ENCODE data around the gene CHST1. TPM values are rescaled to one million over a fixed set of nuclear protein-coding genes. Genes with fewer than 3 reads are reported as not detected.

The CHST1 gene
- total RNA-seq, 5 donors from 2014 or later (not counting 1 experiment from before 2014, with no cell fraction given): 0.26 TPM; not detected in 4

DNA sequence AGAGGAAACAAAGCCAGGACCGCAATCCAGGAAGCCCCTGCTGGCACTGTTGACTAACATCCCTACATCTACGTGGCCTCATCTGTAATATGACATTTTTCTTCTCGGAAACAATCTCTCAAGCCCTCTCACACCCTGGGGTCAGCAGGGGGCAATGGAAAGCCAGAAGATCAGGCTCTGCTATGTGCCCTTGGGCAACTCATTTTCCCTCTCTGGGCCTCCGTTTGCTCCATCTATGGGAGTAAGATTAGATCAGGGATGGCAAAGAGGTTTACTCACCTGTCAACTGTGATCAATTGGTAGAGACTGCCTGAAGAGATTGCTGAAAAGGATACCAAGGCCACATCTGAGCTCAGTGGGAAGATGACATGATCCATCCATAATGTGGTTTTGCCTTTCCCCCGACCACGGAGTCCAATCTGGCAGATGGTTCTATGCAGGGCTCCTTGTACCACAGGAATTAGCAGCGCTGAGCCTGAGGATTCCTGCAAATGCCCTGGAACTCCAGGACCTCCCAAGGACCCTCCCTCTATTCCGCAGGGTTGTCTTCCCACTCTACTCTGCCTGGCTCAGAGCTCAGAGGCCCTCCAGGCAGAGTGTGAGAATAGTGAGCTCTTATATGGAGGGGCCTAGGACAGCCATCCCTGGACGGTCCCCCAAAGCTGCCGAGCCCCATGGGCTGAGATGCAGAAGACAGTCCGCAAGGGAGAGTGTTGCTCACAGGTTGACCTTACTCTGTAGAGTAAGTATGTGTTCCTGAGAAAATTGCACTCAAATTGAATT, 66.1 kb downstream of the CHST1 start:
- Histone ChIP-seq H3K27me3 (replicated peaks in 1 of 2; ENCODE audit: control insufficient read depth in 2 of 2, extremely low read depth in 1 of 2, insufficient read depth in 2 of 2, low read length in 1 of 2) (peaks cover 0 to 16% of the 10 kb centered on the region in 2 experiments), H3K27ac (ENCODE audit: low read length) (no peak overlapping the region), H3K4me1 (ENCODE audit: control insufficient read depth in 1 of 2, extremely low read depth in 1 of 2, insufficient read depth in 2 of 2, low read length in 2 of 2) (no peaks in the 10 kb centered on the region), H3K9me3 (no peaks in the 10 kb centered on the region), H3K4me3 (ENCODE audit: control insufficient read depth in 1 of 2, extremely low read depth in 1 of 2, low read length in 1 of 2) (no peak overlapping the region), H3K36me3 (ENCODE audit: control insufficient read depth in 2 of 2, extremely low read depth in 1 of 2, insufficient read depth in 1 of 2, low read length in 1 of 2) (no peaks in the 10 kb centered on the region)
- Mint-ChIP-seq H3K27ac (no peak overlapping the region), H3K4me1 (no peaks in the 10 kb centered on the region), H3K27me3 (peaks cover 25 to 35% of the 10 kb centered on the region in 2 donors), H3K4me3 (no peak overlapping the region), H3K9me3 (peaks cover 0 to 4% (median 0%) of the 10 kb centered on the region in 3 donors), H3K36me3 (no peaks in the 10 kb centered on the region)
- ATAC-seq (replicated peaks in 1 of 4) (no peak), DNase-seq (no peak)
- CTCF ChIA-PET: no interaction called here
- 71% methylated on average over 7 of the region's 11 CpGs for WGBS (ENCODE audit: insufficient coverage)
- POLR2A ChIA-PET: no interaction called here

Other genes starting within 250 kb of the CHST1 start
- gene SLC35C1, start 139.5 kb upstream of the CHST1 start, total RNA-seq: 10 to 100 TPM in 4 of 5 donors, 1 to 10 TPM in 1; 8.3 to 27.0 (median 23.9) TPM
- 100 to 1,000 TPM in 2 of 5 donors, 10 to 100 TPM in 3; 54.0 to 198 (median 63.5) TPM for gene CRY2, start 181.9 kb upstream of the CHST1 start, total RNA-seq
- 1 to 10 TPM in 4 of 5 donors, under 1 TPM in 1; 0.90 to 9.9 (median 1.8) TPM for gene MAPK8IP1, start 220.0 kb upstream of the CHST1 start, total RNA-seq
- 1 to 10 TPM; 2.5 to 6.8 (median 4.6) TPM for gene FREY1, start 241.6 kb upstream of the CHST1 start, total RNA-seq

Data from T-cell (primary cell).